ENCODE results near the gene ARMC7. TPM values are rescaled to one million over a fixed set of nuclear protein-coding genes. Genes with fewer than 3 reads are reported as not detected.

Gene ARMC7
- total RNA-seq, 1 experiment from 2014 or later: 22.8 TPM

DNA sequence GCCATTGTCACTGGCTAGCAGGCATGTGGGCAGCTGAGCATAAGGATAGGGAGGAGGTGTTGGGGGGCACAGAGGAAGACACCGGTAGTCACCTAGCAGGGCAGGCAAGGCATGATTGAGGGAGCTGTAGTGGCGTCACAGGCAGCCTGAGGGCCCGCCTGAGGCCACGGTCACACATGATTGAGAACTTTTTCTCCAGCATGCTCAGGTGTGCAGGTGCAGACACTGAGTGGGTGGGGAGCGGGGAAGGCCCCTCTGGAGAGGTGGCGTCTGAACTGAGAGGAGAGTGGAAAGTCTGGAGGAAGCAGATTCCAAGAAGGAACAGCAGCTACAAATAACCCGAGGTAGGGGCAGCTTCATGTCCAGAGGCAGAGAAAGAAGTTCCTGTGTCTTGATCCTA is 10.9 kb upstream of the ARMC7 start:
- Histone ChIP-seq H3K9ac (ENCODE audit: extremely low read depth, insufficient read length, low read length) (no peak overlapping the region), H2BK120ac (ENCODE audit: low read depth, low read length, poor library complexity, severe bottlenecking) (no peak overlapping the region), H3K23ac (ENCODE audit: insufficient read length, low read depth, low read length) (no peak overlapping the region), H3K79me1 (ENCODE audit: insufficient read depth, low read depth, low read length, poor library complexity, severe bottlenecking) (no peaks in the 10 kb centered on the region), H2BK5ac (ENCODE audit: insufficient read length, low read length) (no peak overlapping the region), H3K56ac (ENCODE audit: insufficient read length, low read depth, low read length) (peak overlapping the region; percentile 68), H3K79me2 (ENCODE audit: insufficient read depth, low read length) (no peaks in the 10 kb centered on the region), H2BK15ac (ENCODE audit: low read depth, low read length) (no peak overlapping the region), H3K9me3 (ENCODE audit: control insufficient read depth, low read depth, low read length) (no peaks in the 10 kb centered on the region), H4K5ac (ENCODE audit: insufficient read length, low read depth, low read length) (no peak overlapping the region), H3K4ac (ENCODE audit: low read depth, low read length) (no peak overlapping the region), H3K18ac (ENCODE audit: insufficient read length, low read depth, low read length) (peak overlapping the region; percentile 54), H3K27ac (ENCODE audit: insufficient read length, low read depth, low read length) (no peak overlapping the region), H3K27me3 (ENCODE audit: insufficient read depth, low read length) (no peaks in the 10 kb centered on the region), H3T11ph (ENCODE audit: low read length) (no peak overlapping the region), H2BK20ac (ENCODE audit: low read depth, low read length, poor library complexity, severe bottlenecking) (no peak overlapping the region), H2AK5ac (ENCODE audit: insufficient read length, low read length) (no peak overlapping the region), H4K8ac (replicated peaks; ENCODE audit: insufficient read length, low read depth, low read length) (no peak overlapping the region), H3K4me2 (ENCODE audit: insufficient read depth, insufficient read length, low read length) (no peak overlapping the region), H3K23me2 (ENCODE audit: insufficient read length, low read depth, low read length, poor library complexity, severe bottlenecking) (no peaks in the 10 kb centered on the region), H3K14ac (ENCODE audit: insufficient read depth, low read length) (no peak overlapping the region), H4K91ac (ENCODE audit: insufficient read length, low read depth, low read length) (no peak overlapping the region), H3K4me1 (ENCODE audit: insufficient read depth, low read length) (peaks cover 3% of the 10 kb centered on the region; the same call in 1 of the 2 replicates), H2BK12ac (ENCODE audit: insufficient read length, low read depth, low read length) (no peak overlapping the region), H4K20me1 (ENCODE audit: control insufficient read depth, insufficient read depth, insufficient read length) (no peaks in the 10 kb centered on the region), H2AFZ (ENCODE audit: low read length) (no peak overlapping the region)
- TF ChIP-seq, protein P1, sequence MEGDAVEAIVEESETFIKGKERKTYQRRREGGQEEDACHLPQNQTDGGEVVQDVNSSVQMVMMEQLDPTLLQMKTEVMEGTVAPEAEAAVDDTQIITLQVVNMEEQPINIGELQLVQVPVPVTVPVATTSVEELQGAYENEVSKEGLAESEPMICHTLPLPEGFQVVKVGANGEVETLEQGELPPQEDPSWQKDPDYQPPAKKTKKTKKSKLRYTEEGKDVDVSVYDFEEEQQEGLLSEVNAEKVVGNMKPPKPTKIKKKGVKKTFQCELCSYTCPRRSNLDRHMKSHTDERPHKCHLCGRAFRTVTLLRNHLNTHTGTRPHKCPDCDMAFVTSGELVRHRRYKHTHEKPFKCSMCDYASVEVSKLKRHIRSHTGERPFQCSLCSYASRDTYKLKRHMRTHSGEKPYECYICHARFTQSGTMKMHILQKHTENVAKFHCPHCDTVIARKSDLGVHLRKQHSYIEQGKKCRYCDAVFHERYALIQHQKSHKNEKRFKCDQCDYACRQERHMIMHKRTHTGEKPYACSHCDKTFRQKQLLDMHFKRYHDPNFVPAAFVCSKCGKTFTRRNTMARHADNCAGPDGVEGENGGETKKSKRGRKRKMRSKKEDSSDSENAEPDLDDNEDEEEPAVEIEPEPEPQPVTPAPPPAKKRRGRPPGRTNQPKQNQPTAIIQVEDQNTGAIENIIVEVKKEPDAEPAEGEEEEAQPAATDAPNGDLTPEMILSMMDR (conservative IDR thresholded peaks at IDR 0.05): no peak
- DNase-seq: no peak
- no peaks in the 10 kb centered on the region for H3K9me3 Mint-ChIP-seq
- H3K27me3 Mint-ChIP-seq (ENCODE audit: low read depth): no peaks in the 10 kb centered on the region
- peaks cover 7 to 48% (median 40%) of the 10 kb centered on the region in 3 experiments for H3K36me3 Mint-ChIP-seq (ENCODE audit: insufficient read depth in 1 of 3, low read depth in 3 of 3)
- H3K27ac Mint-ChIP-seq: peak overlapping the region; percentile 45 to 94 (median 87); a peak in 4 of 7 replicates
- H3K4me1 Mint-ChIP-seq: peaks cover 8 to 9% of the 10 kb centered on the region in 2 experiments; a peak in 3 of 4 replicates
- no CpG with 5 or more reads among the region's 7 CpGs for WGBS (ENCODE audit: extremely low coverage, insufficient read length, low lambda C conversion rate)
- H3K4me3 Mint-ChIP-seq: no peak overlapping the region
